Sigmoid colon (tissue), 7 donors: ENCODE results near the gene CNTN5. TPM values are rescaled to one million over a fixed set of nuclear protein-coding genes. Genes with fewer than 3 reads are reported as not detected.

Experiments used
- DNase-seq: peaks from one replicate; pipeline ENCODE4 v3.0.0-alpha.2; 2019
- H3K27ac ChIP-seq, 4 donors: fragments of 200-600 bp; sonication (generic); one replicate each; pipeline ENCODE4 v1.5.1; 2016 to 2019; ENCODE audit warnings: mild to moderate bottlenecking in 1 of 4
- H3K27me3 ChIP-seq, 3 donors: fragments of 200-600 bp; sonication (generic); one replicate each; pipeline ENCODE4 v1.5.1; 2019; ENCODE audit warnings: mild to moderate bottlenecking in 1 of 3
- H3K36me3 ChIP-seq, 4 donors: fragments of 200-600 bp; sonication (generic); one replicate each; pipeline ENCODE4 v1.5.1; 2016 to 2019
- H3K4me1 ChIP-seq, 4 donors: fragments of 200-600 bp; sonication (generic); one replicate each; pipeline ENCODE4 v1.5.1; 2017 to 2019
- H3K4me3 ChIP-seq, 4 donors: fragments of 200-600 bp; sonication (generic); one replicate each; pipeline ENCODE4 v1.5.1; 2017 to 2019; ENCODE audit warnings: mild to moderate bottlenecking in 2 of 4, moderate library complexity in 1 of 4
- H3K9me3 ChIP-seq, 4 donors: fragments of 200-600 bp in 3 of 4; sonication (generic) in 3 of 4; one replicate each; pipeline versions ENCODE4 v1.5.1 to v1.6.1; 2013 to 2019
- CTCF ChIP-seq, 4 experiments: fragments of 450-650 bp in 3 of 4; fragments of 200-600 bp in 1 of 4; IDR thresholded peaks; one replicate each; pipeline ENCODE4 v1.5.1; 2016 to 2019; ENCODE audit warnings: antibody characterized with exemption in 4 of 4, mild to moderate bottlenecking in 3 of 4, moderate library complexity in 2 of 4
- EP300 ChIP-seq, 4 donors: sonication (generic); formaldehyde crosslinking; IDR thresholded peaks; one replicate each; pipeline ENCODE4 v1.6.1; 2017; ENCODE audit warnings: antibody characterized with exemption in 4 of 4
- POLR2A ChIP-seq, 2 donors: fragments of 450-650 bp; IDR thresholded peaks; one replicate each; pipeline ENCODE4 v1.6.1; 2016; ENCODE audit warnings: antibody characterized with exemption in 2 of 2, mild to moderate bottlenecking in 2 of 2, moderate library complexity in 2 of 2
- POLR2AphosphoS5 ChIP-seq, 4 donors: sonication (generic); formaldehyde crosslinking; IDR thresholded peaks; one replicate each; pipeline ENCODE4 v1.6.1; 2017; ENCODE audit warnings: antibody characterized with exemption in 4 of 4
- WGBS, 2 donors: extraction: QIAGEN DNeasy Blood & Tissue Kit; methylation state at CpG; one replicate each; pipeline ENCODE4 v1.1.7; 2013; 5-methylcytosine and 5-hydroxymethylcytosine counted together
- intact Hi-C: fragments of 100-400 bp; cut with DNase I; formaldehyde crosslinking; loops from one replicate; pipeline ENCODE4 v1.15.1; 2023
- polyA plus RNA-seq, 3 donors: library from polyadenylated mRNA; stranded (reverse); fragments of 200-250 nt; gene quantifications; one replicate each; pipeline ENCODE4 v1.2.3, GENCODE V29; 2013
- total RNA-seq, 4 donors: library from RNA; depleted of rRNA; stranded (reverse); fragments of >200 nt; gene quantifications; one replicate each; pipeline ENCODE4 v1.1.0, GENCODE V29; 2016
- donor health status: healthy with polysubstance abuse.
- donor health status: Bipolar disorder and iron deficiency.
- donor health status: healthy.

Gene CNTN5
- total and polyA plus RNA-seq, 7 donors, result 0.13 to 0.36 (median 0.16) TPM; not detected in 2

- Histone ChIP-seq H3K36me3 (no peaks in the 10 kb centered on the region), H3K4me1 (no peaks in the 10 kb centered on the region), H3K9me3 (no peaks in the 10 kb centered on the region), H3K27me3 (no peaks in the 10 kb centered on the region), H3K4me3 (no peak overlapping the region), H3K27ac (no peak overlapping the region)
- 57 to 59% methylated on average over 2 of the region's 2 CpGs for WGBS, 2 donors
- no peak for DNase-seq
- intact Hi-C loops, result no loop called here
- no peak for TF ChIP-seq POLR2AphosphoS5 (IDR thresholded peaks at IDR 0.05)
- no peak for TF ChIP-seq EP300 (IDR thresholded peaks at IDR 0.05)
- no peak for TF ChIP-seq CTCF (IDR thresholded peaks at IDR 0.05)
- TF ChIP-seq POLR2A (IDR thresholded peaks at IDR 0.05), result no peak
Observed at GRCh38 chr11:99519095-99519494, 498.3 kb downstream of the CNTN5 start.

GRCh38 chr11:99522467-99523173 is 501.9 kb downstream of the CNTN5 start:
- Histone ChIP-seq H3K27ac (no peak overlapping the region), H3K36me3 (no peaks in the 10 kb centered on the region), H3K9me3 (no peaks in the 10 kb centered on the region), H3K4me1 (no peaks in the 10 kb centered on the region), H3K4me3 (no peak overlapping the region), H3K27me3 (no peaks in the 10 kb centered on the region)
- intact Hi-C loops, result no loop called here
- WGBS, 2 donors, result 71 to 80% methylated on average over 5 of the region's 5 CpGs
- DNase-seq, result no peak
- TF ChIP-seq CTCF (IDR thresholded peaks at IDR 0.05), result no peak
- TF ChIP-seq EP300 (IDR thresholded peaks at IDR 0.05), result no peak

- Histone ChIP-seq H3K4me3 (no peak overlapping the region), H3K27ac (no peak overlapping the region), H3K36me3 (no peaks in the 10 kb centered on the region), H3K4me1 (no peaks in the 10 kb centered on the region), H3K9me3 (no peaks in the 10 kb centered on the region), H3K27me3 (no peaks in the 10 kb centered on the region)
- intact Hi-C loops, result no loop called here
- no peak for DNase-seq
- TF ChIP-seq POLR2A (IDR thresholded peaks at IDR 0.05) (no peak), CTCF (IDR thresholded peaks at IDR 0.05) (no peak), EP300 (IDR thresholded peaks at IDR 0.05) (no peak), POLR2AphosphoS5 (IDR thresholded peaks at IDR 0.05) (no peak)
- 90 to 94% methylated on average over 13 of the region's 13 CpGs for WGBS, 2 donors
Observed at GRCh38 chr11:99531468-99531867, 510.7 kb downstream of the CNTN5 start.

GRCh38 chr11:99534812-99535211 is 514.1 kb downstream of the CNTN5 start:
- H3K4me3 ChIP-seq, result no peak overlapping the region
- TF ChIP-seq EP300 (IDR thresholded peaks at IDR 0.05) (no peak), POLR2A (IDR thresholded peaks at IDR 0.05) (no peak), POLR2AphosphoS5 (IDR thresholded peaks at IDR 0.05) (no peak), CTCF (IDR thresholded peaks at IDR 0.05) (no peak)
- no peaks in the 10 kb centered on the region for H3K27me3 ChIP-seq
- H3K9me3 ChIP-seq, result no peaks in the 10 kb centered on the region
- H3K27ac ChIP-seq, result no peak overlapping the region
- H3K4me1 ChIP-seq, result no peaks in the 10 kb centered on the region
- intact Hi-C loops, result no loop called here
- WGBS, 2 donors, result 64 to 85% methylated on average over 1 of the region's 1 CpG
- H3K36me3 ChIP-seq, result no peaks in the 10 kb centered on the region
- DNase-seq, result no peak

GRCh38 chr11:99535406-99535805 is 514.7 kb downstream of the CNTN5 start:
- Histone ChIP-seq H3K4me3 (no peak overlapping the region), H3K4me1 (no peaks in the 10 kb centered on the region), H3K27me3 (no peaks in the 10 kb centered on the region), H3K9me3 (no peaks in the 10 kb centered on the region), H3K36me3 (no peaks in the 10 kb centered on the region), H3K27ac (no peak overlapping the region)
- intact Hi-C loops, result no loop called here
- 39 to 96% methylated on average over 1 of the region's 1 CpG for WGBS, 2 donors
- no peak for DNase-seq
- no peak for TF ChIP-seq POLR2A (IDR thresholded peaks at IDR 0.05)
- no peak for TF ChIP-seq EP300 (IDR thresholded peaks at IDR 0.05)
- no peak for TF ChIP-seq POLR2AphosphoS5 (IDR thresholded peaks at IDR 0.05)
- no peak for TF ChIP-seq CTCF (IDR thresholded peaks at IDR 0.05)
